ENCODE measurements around the gene RASGEF1B. TPM values are rescaled to one million over a fixed set of nuclear protein-coding genes. Genes with fewer than 3 reads are reported as not detected.
A peak's percentile ranks its signal among the peaks of the same experiment; 100 is the strongest.

RASGEF1B gene
- total and polyA plus RNA-seq, 12 donors: 1.3 to 8.1 (median 3.4) TPM

GRCh38 chr4:81491943-81492342 lies 20.2 kb upstream of the RASGEF1B start:
- H3K4me3 ChIP-seq: no peak overlapping the region
- DNase-seq: no peak
- H3K27me3 ChIP-seq: no peaks in the 10 kb centered on the region
- intact Hi-C loops (cut with DNase I): loop anchor here in 1 of 10 donors (1.0 kb wide), 1 partner anchor 9 kb away; no protein-coding TSS in a partner anchor
- peak overlapping the region in 1 of 10 donors; percentile 81 for H3K27ac ChIP-seq
- H3K4me1 ChIP-seq: peaks cover 0 to 49% (median 3%) of the 10 kb centered on the region in 9 donors
- peak in 6 of 8 donors; percentile 42 to 84 (median 67) for ATAC-seq
- no peaks in the 10 kb centered on the region for H3K36me3 ChIP-seq
- no peak for TF ChIP-seq CTCF (IDR thresholded peaks at IDR 0.05)
- 58 to 62% methylated on average over 1 of the region's 1 CpG for WGBS, 2 donors
- peaks cover 0 to 18% (median 0%) of the 10 kb centered on the region in 11 donors for H3K9me3 ChIP-seq

GRCh38 chr4:81490403-81491160 lies 18.9 kb upstream of the RASGEF1B start:
- Histone ChIP-seq H3K4me1 (peaks cover 0 to 49% (median 3%) of the 10 kb centered on the region in 9 donors), H3K4me3 (no peak overlapping the region), H3K27ac (peak overlapping the region in 1 of 10 donors; percentile 81), H3K9me3 (peaks cover 0 to 18% (median 0%) of the 10 kb centered on the region in 11 donors), H3K27me3 (no peaks in the 10 kb centered on the region), H3K36me3 (no peaks in the 10 kb centered on the region)
- peak in 3 of 8 donors; percentile 41 to 65 (median 46) for ATAC-seq
- DNase-seq: no peak
- intact Hi-C loops (cut with DNase I): no loop called here
- 68 to 85% methylated on average over 2 of the region's 2 CpGs for WGBS, 2 donors
- TF ChIP-seq CTCF (IDR thresholded peaks at IDR 0.05): no peak

- no peak for TF ChIP-seq CTCF (IDR thresholded peaks at IDR 0.05)
- 96 to 100% methylated on average over 1 of the region's 1 CpG for WGBS, 2 donors
- Histone ChIP-seq H3K36me3 (no peaks in the 10 kb centered on the region), H3K4me3 (no peak overlapping the region), H3K4me1 (peaks cover 0 to 27% (median 0%) of the 10 kb centered on the region in 9 donors), H3K27me3 (no peaks in the 10 kb centered on the region), H3K27ac (no peak overlapping the region), H3K9me3 (peaks cover 0 to 11% (median 0%) of the 10 kb centered on the region in 11 donors)
- ATAC-seq (no peak), DNase-seq (no peak)
- intact Hi-C loops (cut with DNase I): no loop called here
These were observed 14.8 kb upstream of the RASGEF1B start for GRCh38 chr4:81486502-81486901.

GRCh38 chr4:81485310-81485980 lies 13.7 kb upstream of the RASGEF1B start:
- TF ChIP-seq CTCF (IDR thresholded peaks at IDR 0.05): no peak
- Histone ChIP-seq H3K4me1 (peaks cover 0 to 19% (median 0%) of the 10 kb centered on the region in 9 donors), H3K9me3 (peaks cover 0 to 2% (median 0%) of the 10 kb centered on the region in 11 donors), H3K27me3 (no peaks in the 10 kb centered on the region), H3K4me3 (no peak overlapping the region), H3K27ac (no peak overlapping the region), H3K36me3 (no peaks in the 10 kb centered on the region)
- intact Hi-C loops (cut with DNase I): no loop called here
- ATAC-seq: no peak
- no peak for DNase-seq
- WGBS, 2 donors: 40 to 49% methylated on average over 5 of the region's 5 CpGs
